OCI-LY3 (cell line): ENCODE measurements around the gene UIMC1.

ENCODE experiments used
- H2AFZ ChIP-seq: fragments of 200-600, 300-600 bp; shearing (Covaris generic); 2 replicates; pipeline ENCODE4 v1.6.0; 2014; ENCODE audit warnings: antibody characterized with exemption, low read depth, low read length
- H3K27ac ChIP-seq: fragments of 200-600, 300-600 bp; sonication (generic); 2 replicates; pipeline ENCODE4 v1.5.1; 2014; ENCODE audit warnings: mild to moderate bottlenecking, low read length, moderate library complexity, mixed read lengths
- H3K27me3 ChIP-seq: fragments of 200-600, 300-600 bp; sonication (generic); 2 replicates; pipeline ENCODE4 v1.6.1; 2014; ENCODE audit warnings: low read depth, low read length, mixed read lengths
- H3K36me3 ChIP-seq: fragments of 200-600, 300-600 bp; sonication (generic); replicated peaks from 2 replicates; pipeline ENCODE3; 2014; ENCODE audit warnings: low read depth, low read length, mixed read lengths
- H3K4me1 ChIP-seq: fragments of 300-600, 200-600 bp; sonication (generic); 2 replicates; pipeline ENCODE4 v1.6.1; 2014; ENCODE audit warnings: low read length, mixed read lengths
- H3K4me2 ChIP-seq: fragments of 200-600, 300-600 bp; sonication (generic); 2 replicates; pipeline ENCODE4 v1.6.1; 2014; ENCODE audit warnings: low read length, mixed read lengths
- H3K4me3 ChIP-seq: fragments of 300-600, 200-600 bp; sonication (generic); 2 replicates; pipeline ENCODE4 v1.5.1; 2014; ENCODE audit warnings: antibody characterized with exemption, mild to moderate bottlenecking, low read length, moderate library complexity
- H3K79me2 ChIP-seq: fragments of 300-600, 200-600 bp; shearing (Covaris generic); 2 replicates; pipeline ENCODE4 v1.6.1; 2014; ENCODE audit warnings: mild to moderate bottlenecking, low read length, mixed read lengths
- H3K9ac ChIP-seq: fragments of 300-600, 200-600 bp; shearing (Covaris generic); 2 replicates; pipeline ENCODE4 v1.6.0; 2014; ENCODE audit warnings: mild to moderate bottlenecking, low read length, moderate library complexity
- H3K9me3 ChIP-seq: fragments of 200-600, 300-600 bp; shearing (Covaris generic); 2 replicates; pipeline ENCODE4 v1.6.1; 2014; ENCODE audit warnings: low read length, mixed read lengths; ENCODE audit not compliant: insufficient read depth
- H4K20me1 ChIP-seq: fragments of 200-600, 300-600 bp; sonication (generic); 2 replicates; pipeline ENCODE4 v1.6.1; 2016; ENCODE audit warnings: low read length, mixed read lengths; ENCODE audit not compliant: insufficient read depth
- EZH2phosphoT487 ChIP-seq: fragments of 200-600 bp; shearing (Covaris generic); IDR thresholded peaks from 2 replicates; pipeline ENCODE4 v1.6.1; 2018; ENCODE audit warnings: antibody characterized with exemption, mixed run types, low read depth
- TF ChIP-seq, protein P1 (sequence below): fragments of 200-600, 300-600 bp; sonication (generic); IDR thresholded peaks from 2 replicates; pipeline ENCODE4 v1.5.1; 2014; ENCODE audit warnings: antibody characterized with exemption, low read length, low read depth

Gene UIMC1

DNA sequence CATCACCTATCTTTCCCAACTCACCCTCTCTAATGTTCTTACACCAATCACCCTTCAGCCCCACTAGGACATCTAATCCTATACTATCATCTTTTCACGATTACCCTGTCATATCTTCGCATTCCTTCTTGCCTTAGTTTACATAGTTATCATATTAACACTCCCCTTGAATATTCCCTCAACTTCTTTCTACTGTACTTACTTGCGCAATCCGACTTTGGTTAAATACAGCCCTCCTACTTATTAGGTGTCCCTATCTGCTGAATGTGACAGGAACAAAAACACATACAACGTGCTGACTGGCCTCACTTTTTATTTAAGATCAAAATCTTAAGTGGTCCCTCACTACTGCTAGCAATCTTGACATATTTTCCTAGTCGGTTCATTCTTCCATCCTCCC, 88.0 kb downstream of the UIMC1 start:
- Histone ChIP-seq H3K9me3 (no peaks in the 10 kb centered on the region), H3K4me3 (no peak overlapping the region), H3K27ac (no peak overlapping the region), H2AFZ (no peak overlapping the region), H3K4me1 (no peaks in the 10 kb centered on the region), H3K9ac (no peak overlapping the region), H3K36me3 (peaks cover 6% of the 10 kb centered on the region), H3K4me2 (no peak overlapping the region), H3K27me3 (no peaks in the 10 kb centered on the region), H3K79me2 (peaks cover 3% of the 10 kb centered on the region; the same call in 1 of the 2 replicates), H4K20me1 (peaks cover 6% of the 10 kb centered on the region; the same call in 1 of the 2 replicates)
- TF ChIP-seq, protein P1, sequence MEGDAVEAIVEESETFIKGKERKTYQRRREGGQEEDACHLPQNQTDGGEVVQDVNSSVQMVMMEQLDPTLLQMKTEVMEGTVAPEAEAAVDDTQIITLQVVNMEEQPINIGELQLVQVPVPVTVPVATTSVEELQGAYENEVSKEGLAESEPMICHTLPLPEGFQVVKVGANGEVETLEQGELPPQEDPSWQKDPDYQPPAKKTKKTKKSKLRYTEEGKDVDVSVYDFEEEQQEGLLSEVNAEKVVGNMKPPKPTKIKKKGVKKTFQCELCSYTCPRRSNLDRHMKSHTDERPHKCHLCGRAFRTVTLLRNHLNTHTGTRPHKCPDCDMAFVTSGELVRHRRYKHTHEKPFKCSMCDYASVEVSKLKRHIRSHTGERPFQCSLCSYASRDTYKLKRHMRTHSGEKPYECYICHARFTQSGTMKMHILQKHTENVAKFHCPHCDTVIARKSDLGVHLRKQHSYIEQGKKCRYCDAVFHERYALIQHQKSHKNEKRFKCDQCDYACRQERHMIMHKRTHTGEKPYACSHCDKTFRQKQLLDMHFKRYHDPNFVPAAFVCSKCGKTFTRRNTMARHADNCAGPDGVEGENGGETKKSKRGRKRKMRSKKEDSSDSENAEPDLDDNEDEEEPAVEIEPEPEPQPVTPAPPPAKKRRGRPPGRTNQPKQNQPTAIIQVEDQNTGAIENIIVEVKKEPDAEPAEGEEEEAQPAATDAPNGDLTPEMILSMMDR: no peak
- no peak for TF ChIP-seq EZH2phosphoT487

DNA sequence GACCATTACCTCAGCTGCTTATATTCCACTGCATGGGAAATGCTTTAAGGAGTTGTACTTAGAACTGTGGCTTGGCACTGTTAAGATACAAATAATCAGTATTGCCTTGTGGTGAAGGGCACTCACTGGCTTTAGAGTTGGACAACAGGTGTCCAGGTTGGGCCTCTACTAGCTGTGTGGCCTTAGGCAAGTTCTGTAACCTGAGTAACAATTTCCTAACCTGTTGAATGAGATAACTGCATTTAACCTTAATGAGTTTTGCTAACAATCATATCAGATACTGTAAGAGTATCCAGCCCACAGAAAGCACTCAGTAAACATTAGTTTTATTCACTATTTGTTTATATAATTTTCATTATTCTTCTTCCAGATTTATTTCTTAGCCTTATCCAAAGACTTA, 90.2 kb downstream of the UIMC1 start:
- no peak overlapping the region for H3K9ac ChIP-seq
- no peak overlapping the region for H3K4me2 ChIP-seq
- H3K27me3 ChIP-seq: no peaks in the 10 kb centered on the region
- peaks cover 9% of the 10 kb centered on the region; the same call in 1 of the 2 replicates for H3K79me2 ChIP-seq
- TF ChIP-seq EZH2phosphoT487: no peak
- TF ChIP-seq, protein P1: no peak
- H3K9me3 ChIP-seq: no peaks in the 10 kb centered on the region
- no peak overlapping the region for H2AFZ ChIP-seq
- no peaks in the 10 kb centered on the region for H3K4me1 ChIP-seq
- H3K27ac ChIP-seq: no peak overlapping the region
- no peak overlapping the region for H3K4me3 ChIP-seq
- H3K36me3 ChIP-seq: peaks cover 13% of the 10 kb centered on the region
- H4K20me1 ChIP-seq: peaks cover 11% of the 10 kb centered on the region; the same call in 1 of the 2 replicates

DNA sequence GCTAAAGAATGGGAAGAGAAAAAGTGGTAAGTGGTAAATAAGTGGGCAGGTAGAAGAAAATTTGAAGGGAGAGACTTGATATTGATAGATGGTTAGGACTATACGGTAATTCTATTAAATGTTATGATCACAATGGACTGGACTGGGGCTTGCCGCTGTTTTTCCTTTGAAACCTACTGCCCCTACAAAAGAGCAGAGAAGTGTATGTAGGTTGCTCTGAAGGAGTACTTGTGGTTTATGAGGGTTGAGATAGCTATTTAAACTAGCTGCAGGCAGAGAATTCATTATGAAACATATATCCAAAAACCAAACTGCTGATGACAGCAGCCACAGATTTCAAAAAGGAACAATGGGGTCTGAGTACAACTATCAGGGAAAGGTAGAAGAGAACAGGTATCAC, 90.7 kb downstream of the UIMC1 start:
- H3K9ac ChIP-seq: no peak overlapping the region
- H3K27ac ChIP-seq: no peak overlapping the region
- TF ChIP-seq EZH2phosphoT487: no peak
- TF ChIP-seq, protein P1: no peak
- H3K36me3 ChIP-seq: peaks cover 13% of the 10 kb centered on the region
- H3K27me3 ChIP-seq: no peaks in the 10 kb centered on the region
- peaks cover 9% of the 10 kb centered on the region; the same call in 1 of the 2 replicates for H3K79me2 ChIP-seq
- H2AFZ ChIP-seq: no peak overlapping the region
- peaks cover 11% of the 10 kb centered on the region; the same call in 1 of the 2 replicates for H4K20me1 ChIP-seq
- no peak overlapping the region for H3K4me3 ChIP-seq
- H3K4me1 ChIP-seq: no peaks in the 10 kb centered on the region
- H3K9me3 ChIP-seq: no peaks in the 10 kb centered on the region
- no peak overlapping the region for H3K4me2 ChIP-seq

DNA sequence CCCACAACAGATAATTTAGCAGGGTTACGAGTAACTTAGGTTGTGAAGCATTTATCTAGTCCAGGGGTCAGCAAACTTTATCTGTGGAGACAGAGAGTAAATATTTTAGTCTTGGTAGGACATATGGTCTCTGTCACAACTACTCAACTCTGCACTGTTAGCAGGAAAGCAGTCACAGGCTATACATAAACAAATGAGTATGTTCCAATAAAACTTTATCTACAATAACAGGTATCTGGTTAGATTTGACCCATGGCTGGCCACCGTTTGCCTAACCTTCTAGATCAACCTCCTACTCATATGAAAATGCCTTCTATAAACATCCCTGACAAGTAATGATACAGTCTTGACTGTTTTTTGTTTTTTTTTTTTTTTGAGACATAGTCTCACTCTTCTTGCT, 94.5 kb downstream of the UIMC1 start:
- H3K9me3 ChIP-seq: no peaks in the 10 kb centered on the region
- no peak overlapping the region for H2AFZ ChIP-seq
- H3K4me1 ChIP-seq: peaks cover 11% of the 10 kb centered on the region
- H3K36me3 ChIP-seq: peaks cover 31% of the 10 kb centered on the region
- H3K9ac ChIP-seq: no peak overlapping the region
- H3K4me2 ChIP-seq: no peak overlapping the region
- peaks cover 19% of the 10 kb centered on the region; the same call in 1 of the 2 replicates for H4K20me1 ChIP-seq
- H3K79me2 ChIP-seq: 0 out of 2 replicates have a peak, but pooled peaks cover 6% of the 10 kb centered on the region
- no peaks in the 10 kb centered on the region for H3K27me3 ChIP-seq
- no peak overlapping the region for H3K4me3 ChIP-seq
- H3K27ac ChIP-seq: no peak overlapping the region
- TF ChIP-seq, protein P1: no peak
- no peak for TF ChIP-seq EZH2phosphoT487
